HG03460 (cell line): ENCODE results near the gene CSF1.
A peak's percentile ranks its signal among the peaks of the same experiment; 100 is the strongest.

ENCODE experiments used
- ATAC-seq: cut with Tn5 transposase; IDR thresholded peaks from one replicate; pipeline ENCODE4 v1.9.1; 2021; ENCODE audit not compliant: unreplicated experiment

CSF1 gene

GRCh38 chr1:109901141-109901523 lies 9.5 kb upstream of the CSF1 start:
- ATAC-seq, result no peak

- no peak for ATAC-seq
Observed at GRCh38 chr1:109901524-109902145, 9.0 kb upstream of the CSF1 start.

- no peak for ATAC-seq
Observed at GRCh38 chr1:109902204-109902985, 8.3 kb upstream of the CSF1 start.

- ATAC-seq, result no peak
Observed at GRCh38 chr1:109903376-109903930, 7.2 kb upstream of the CSF1 start.

GRCh38 chr1:109904105-109904817 lies 6.4 kb upstream of the CSF1 start:
- no peak for ATAC-seq

- ATAC-seq, result no peak
Observed at GRCh38 chr1:109905491-109905890, 5.2 kb upstream of the CSF1 start.

GRCh38 chr1:109906160-109906838 lies 4.3 kb upstream of the CSF1 start:
- peak; percentile 92 for ATAC-seq

GRCh38 chr1:109906839-109907180 lies 3.8 kb upstream of the CSF1 start:
- no peak for ATAC-seq

- ATAC-seq, result no peak
Observed at GRCh38 chr1:109907190-109907774, 3.4 kb upstream of the CSF1 start.

GRCh38 chr1:109908836-109909235 lies 1.8 kb upstream of the CSF1 start:
- ATAC-seq, result no peak

- ATAC-seq, result no peak
Observed at GRCh38 chr1:109909561-109909960, 1.1 kb upstream of the CSF1 start.

GRCh38 chr1:109910963-109911798 lies 532 bp downstream of the CSF1 start:
- ATAC-seq, result no peak

- ATAC-seq, result no peak
Observed at GRCh38 chr1:109912214-109912861, 1.7 kb downstream of the CSF1 start.

- no peak for ATAC-seq
Observed at GRCh38 chr1:109912873-109913272, 2.2 kb downstream of the CSF1 start.

- no peak for ATAC-seq
Observed at GRCh38 chr1:109913360-109913879, 2.8 kb downstream of the CSF1 start.

GRCh38 chr1:109914587-109915240 lies 4.1 kb downstream of the CSF1 start:
- ATAC-seq, result no peak

GRCh38 chr1:109917051-109917767 lies 6.6 kb downstream of the CSF1 start:
- no peak for ATAC-seq
